ENCODE measurements around the gene TGM3.

Gene TGM3

GRCh38 chr20:2364044-2364443 is 68.2 kb downstream of the TGM3 start:
- Histone ChIP-seq H3K9ac (ENCODE audit: low read length) (no peak overlapping the region), H3K27ac (ENCODE audit: low read depth, low read length) (no peak overlapping the region), H3K36me3 (ENCODE audit: insufficient read depth, low read length) (no peaks in the 10 kb centered on the region), H3K27me3 (ENCODE audit: control insufficient read depth in 1 of 2, insufficient read depth in 2 of 2, low read length in 2 of 2) (no peaks in the 10 kb centered on the region), H3K4me3 (ENCODE audit: low read depth in 1 of 2, low read length in 2 of 2) (no peak overlapping the region), H3K4me1 (ENCODE audit: insufficient read depth, low read length) (no peaks in the 10 kb centered on the region), H3K9me3 (ENCODE audit: low read length) (no peaks in the 10 kb centered on the region)

GRCh38 chr20:2365091-2365490 is 69.3 kb downstream of the TGM3 start:
- H3K27ac ChIP-seq (ENCODE audit: low read depth, low read length) = no peak overlapping the region
- H3K36me3 ChIP-seq (ENCODE audit: insufficient read depth, low read length) = no peaks in the 10 kb centered on the region
- no peaks in the 10 kb centered on the region for H3K4me1 ChIP-seq (ENCODE audit: insufficient read depth, low read length)
- no peaks in the 10 kb centered on the region for H3K9me3 ChIP-seq (ENCODE audit: low read length)
- H3K9ac ChIP-seq (ENCODE audit: low read length) = no peak overlapping the region
- no peak overlapping the region for H3K4me3 ChIP-seq (ENCODE audit: low read depth in 1 of 2, low read length in 2 of 2)
- H3K27me3 ChIP-seq (ENCODE audit: control insufficient read depth in 1 of 2, insufficient read depth in 2 of 2, low read length in 2 of 2) = no peaks in the 10 kb centered on the region

GRCh38 chr20:2365666-2366065 is 69.9 kb downstream of the TGM3 start:
- H3K36me3 ChIP-seq (ENCODE audit: insufficient read depth, low read length) = no peaks in the 10 kb centered on the region
- no peaks in the 10 kb centered on the region for H3K4me1 ChIP-seq (ENCODE audit: insufficient read depth, low read length)
- H3K9ac ChIP-seq (ENCODE audit: low read length) = no peak overlapping the region
- no peak overlapping the region for H3K27ac ChIP-seq (ENCODE audit: low read depth, low read length)
- H3K9me3 ChIP-seq (ENCODE audit: low read length) = no peaks in the 10 kb centered on the region
- H3K27me3 ChIP-seq (ENCODE audit: control insufficient read depth in 1 of 2, insufficient read depth in 2 of 2, low read length in 2 of 2) = no peaks in the 10 kb centered on the region
- no peak overlapping the region for H3K4me3 ChIP-seq (ENCODE audit: low read depth in 1 of 2, low read length in 2 of 2)

- Histone ChIP-seq H3K4me3 (ENCODE audit: low read depth in 1 of 2, low read length in 2 of 2) (no peak overlapping the region), H3K36me3 (ENCODE audit: insufficient read depth, low read length) (no peaks in the 10 kb centered on the region), H3K4me1 (ENCODE audit: insufficient read depth, low read length) (no peaks in the 10 kb centered on the region), H3K9ac (ENCODE audit: low read length) (no peak overlapping the region), H3K27me3 (ENCODE audit: control insufficient read depth in 1 of 2, insufficient read depth in 2 of 2, low read length in 2 of 2) (no peaks in the 10 kb centered on the region), H3K9me3 (ENCODE audit: low read length) (no peaks in the 10 kb centered on the region), H3K27ac (ENCODE audit: low read depth, low read length) (no peak overlapping the region)
Measured at GRCh38 chr20:2368621-2369020, 72.8 kb downstream of the TGM3 start.

GRCh38 chr20:2373098-2373497 is 77.3 kb downstream of the TGM3 start:
- no peaks in the 10 kb centered on the region for H3K4me1 ChIP-seq (ENCODE audit: insufficient read depth, low read length)
- H3K27me3 ChIP-seq (ENCODE audit: control insufficient read depth in 1 of 2, insufficient read depth in 2 of 2, low read length in 2 of 2) = no peaks in the 10 kb centered on the region
- no peaks in the 10 kb centered on the region for H3K9me3 ChIP-seq (ENCODE audit: low read length)
- H3K4me3 ChIP-seq (ENCODE audit: low read depth in 1 of 2, low read length in 2 of 2) = no peak overlapping the region
- no peak overlapping the region for H3K27ac ChIP-seq (ENCODE audit: low read depth, low read length)
- H3K36me3 ChIP-seq (ENCODE audit: insufficient read depth, low read length) = no peaks in the 10 kb centered on the region
- no peak overlapping the region for H3K9ac ChIP-seq (ENCODE audit: low read length)

GRCh38 chr20:2374346-2375125 is 78.7 kb downstream of the TGM3 start:
- no peaks in the 10 kb centered on the region for H3K36me3 ChIP-seq (ENCODE audit: insufficient read depth, low read length)
- H3K27me3 ChIP-seq (ENCODE audit: control insufficient read depth in 1 of 2, insufficient read depth in 2 of 2, low read length in 2 of 2) = no peaks in the 10 kb centered on the region
- no peak overlapping the region for H3K4me3 ChIP-seq (ENCODE audit: low read depth in 1 of 2, low read length in 2 of 2)
- no peak overlapping the region for H3K27ac ChIP-seq (ENCODE audit: low read depth, low read length)
- no peaks in the 10 kb centered on the region for H3K9me3 ChIP-seq (ENCODE audit: low read length)
- H3K9ac ChIP-seq (ENCODE audit: low read length) = no peak overlapping the region
- no peaks in the 10 kb centered on the region for H3K4me1 ChIP-seq (ENCODE audit: insufficient read depth, low read length)

GRCh38 chr20:2378893-2379292 is 83.1 kb downstream of the TGM3 start:
- Histone ChIP-seq H3K4me1 (ENCODE audit: insufficient read depth, low read length) (no peaks in the 10 kb centered on the region), H3K9ac (ENCODE audit: low read length) (no peak overlapping the region), H3K4me3 (ENCODE audit: low read depth in 1 of 2, low read length in 2 of 2) (no peak overlapping the region), H3K36me3 (ENCODE audit: insufficient read depth, low read length) (no peaks in the 10 kb centered on the region), H3K27ac (ENCODE audit: low read depth, low read length) (no peak overlapping the region), H3K9me3 (ENCODE audit: low read length) (no peaks in the 10 kb centered on the region), H3K27me3 (ENCODE audit: control insufficient read depth in 1 of 2, insufficient read depth in 2 of 2, low read length in 2 of 2) (no peaks in the 10 kb centered on the region)

GRCh38 chr20:2379511-2380229 is 83.9 kb downstream of the TGM3 start:
- no peak overlapping the region for H3K9ac ChIP-seq (ENCODE audit: low read length)
- no peaks in the 10 kb centered on the region for H3K4me1 ChIP-seq (ENCODE audit: insufficient read depth, low read length)
- no peak overlapping the region for H3K4me3 ChIP-seq (ENCODE audit: low read depth in 1 of 2, low read length in 2 of 2)
- H3K27ac ChIP-seq (ENCODE audit: low read depth, low read length) = no peak overlapping the region
- H3K27me3 ChIP-seq (ENCODE audit: control insufficient read depth in 1 of 2, insufficient read depth in 2 of 2, low read length in 2 of 2) = no peaks in the 10 kb centered on the region
- no peaks in the 10 kb centered on the region for H3K9me3 ChIP-seq (ENCODE audit: low read length)
- no peaks in the 10 kb centered on the region for H3K36me3 ChIP-seq (ENCODE audit: insufficient read depth, low read length)

- no peaks in the 10 kb centered on the region for H3K27me3 ChIP-seq (ENCODE audit: control insufficient read depth in 1 of 2, insufficient read depth in 2 of 2, low read length in 2 of 2)
- H3K9ac ChIP-seq (ENCODE audit: low read length) = no peak within 1 kb of the TSS
- H3K36me3 ChIP-seq (ENCODE audit: insufficient read depth, low read length) = no peaks in the 10 kb centered on the region
- no peak within 1 kb of the TSS for H3K4me3 ChIP-seq (ENCODE audit: low read depth in 1 of 2, low read length in 2 of 2)
- H3K4me1 ChIP-seq (ENCODE audit: insufficient read depth, low read length) = no peaks in the 10 kb centered on the region
- H3K27ac ChIP-seq (ENCODE audit: low read depth, low read length) = no peak within 1 kb of the TSS
- no peaks in the 10 kb centered on the region for H3K9me3 ChIP-seq (ENCODE audit: low read length)
Measured at GRCh38 chr20:2380601-2381000, 84.8 kb downstream of the TGM3 start, which contains the start of gene TGM6. TSS of gene TGM6 (plus strand) at chr20:2380901. CDS start at chr20:2380969, 68 bp downstream.

GRCh38 chr20:2381303-2381702 is 85.5 kb downstream of the TGM3 start:
- H3K4me1 ChIP-seq (ENCODE audit: insufficient read depth, low read length) = no peaks in the 10 kb centered on the region
- no peaks in the 10 kb centered on the region for H3K36me3 ChIP-seq (ENCODE audit: insufficient read depth, low read length)
- no peak overlapping the region for H3K4me3 ChIP-seq (ENCODE audit: low read depth in 1 of 2, low read length in 2 of 2)
- no peak overlapping the region for H3K9ac ChIP-seq (ENCODE audit: low read length)
- H3K27me3 ChIP-seq (ENCODE audit: control insufficient read depth in 1 of 2, insufficient read depth in 2 of 2, low read length in 2 of 2) = no peaks in the 10 kb centered on the region
- no peak overlapping the region for H3K27ac ChIP-seq (ENCODE audit: low read depth, low read length)
- H3K9me3 ChIP-seq (ENCODE audit: low read length) = no peaks in the 10 kb centered on the region

GRCh38 chr20:2382833-2383232 is 87.0 kb downstream of the TGM3 start:
- H3K9ac ChIP-seq (ENCODE audit: low read length) = no peak overlapping the region
- H3K9me3 ChIP-seq (ENCODE audit: low read length) = no peaks in the 10 kb centered on the region
- H3K4me1 ChIP-seq (ENCODE audit: insufficient read depth, low read length) = no peaks in the 10 kb centered on the region
- H3K36me3 ChIP-seq (ENCODE audit: insufficient read depth, low read length) = no peaks in the 10 kb centered on the region
- H3K4me3 ChIP-seq (ENCODE audit: low read depth in 1 of 2, low read length in 2 of 2) = no peak overlapping the region
- no peaks in the 10 kb centered on the region for H3K27me3 ChIP-seq (ENCODE audit: control insufficient read depth in 1 of 2, insufficient read depth in 2 of 2, low read length in 2 of 2)
- H3K27ac ChIP-seq (ENCODE audit: low read depth, low read length) = no peak overlapping the region

- Histone ChIP-seq H3K4me1 (ENCODE audit: insufficient read depth, low read length) (no peaks in the 10 kb centered on the region), H3K4me3 (ENCODE audit: low read depth in 1 of 2, low read length in 2 of 2) (no peak overlapping the region), H3K9ac (ENCODE audit: low read length) (no peak overlapping the region), H3K27ac (ENCODE audit: low read depth, low read length) (no peak overlapping the region), H3K9me3 (ENCODE audit: low read length) (no peaks in the 10 kb centered on the region), H3K27me3 (ENCODE audit: control insufficient read depth in 1 of 2, insufficient read depth in 2 of 2, low read length in 2 of 2) (no peaks in the 10 kb centered on the region), H3K36me3 (ENCODE audit: insufficient read depth, low read length) (no peaks in the 10 kb centered on the region)
Measured at GRCh38 chr20:2385026-2385425, 89.2 kb downstream of the TGM3 start.
